Stimulated activated CD8-positive, alpha-beta memory T cell treated with anti-CD3 and anti-CD28 coated beads, Interleukin-2, amount 100 ng/mL, for 48 hours (primary cell): ENCODE measurements around the gene FNDC3B.

Experiments
- DNase-seq, 2 donors: peaks; one replicate each; pipeline ENCODE4 v3.0.0-alpha.2; 2020; ENCODE audit warnings: low read depth in 2 of 2

Gene FNDC3B

DNA sequence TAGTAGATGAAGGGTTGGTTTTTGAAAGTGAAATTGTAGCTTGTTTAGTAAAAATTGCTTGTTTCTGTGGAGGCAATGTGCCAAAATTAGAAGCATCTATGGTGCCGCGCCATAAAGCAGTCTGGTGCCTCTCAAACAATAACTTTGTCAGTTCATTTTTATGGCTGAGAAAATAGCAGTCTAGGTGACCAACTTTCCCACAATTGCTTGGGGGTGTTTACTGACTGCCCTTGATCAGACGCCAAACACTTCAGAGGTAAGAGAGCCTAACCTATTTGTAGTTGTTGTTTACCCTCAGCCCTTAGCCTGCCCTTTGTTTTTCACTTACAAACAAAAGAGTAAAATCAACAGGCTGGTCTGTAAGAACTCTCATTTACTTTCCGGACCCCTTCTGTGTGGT is 174.5 kb downstream of the FNDC3B start:
- no peak for DNase-seq

DNA sequence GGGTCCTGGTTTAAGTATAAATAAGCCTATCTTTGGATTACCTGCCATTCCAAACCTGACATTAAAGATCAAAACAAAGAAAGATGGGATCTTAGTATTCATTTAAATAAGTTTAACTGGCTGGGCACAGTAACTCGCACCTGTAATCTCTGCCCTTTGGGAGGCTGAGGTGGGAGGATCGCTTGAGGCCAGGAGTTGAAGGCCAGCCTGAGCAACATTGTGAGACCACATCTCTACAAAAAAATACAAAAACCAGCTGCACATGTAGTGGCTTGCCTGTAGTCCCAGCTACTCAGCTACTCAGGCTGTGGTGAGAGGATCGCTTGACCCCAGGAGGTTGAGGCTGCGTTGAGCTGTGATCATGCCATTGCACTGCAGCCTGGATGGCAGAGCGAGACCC is 176.9 kb downstream of the FNDC3B start:
- DNase-seq: no peak

DNA sequence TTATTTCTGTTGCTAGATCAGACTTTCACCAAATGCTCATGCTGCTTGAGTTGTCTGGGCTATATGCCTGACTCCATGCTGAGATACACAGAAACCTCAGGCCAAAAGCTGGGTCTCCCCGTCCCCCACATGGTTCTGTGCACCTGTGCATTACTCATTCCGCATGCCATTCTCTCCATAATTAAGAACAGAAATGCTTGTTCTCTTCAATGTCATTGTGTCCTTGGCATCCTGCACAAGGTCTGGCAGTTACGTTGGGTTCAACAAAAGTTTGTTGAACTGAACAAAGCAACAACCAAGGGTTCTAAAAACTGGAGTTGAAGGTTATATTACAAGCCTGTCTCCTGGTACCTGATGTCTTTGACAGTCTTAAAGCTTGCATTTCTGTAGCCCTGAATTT is 177.5 kb downstream of the FNDC3B start:
- DNase-seq: no peak

DNA sequence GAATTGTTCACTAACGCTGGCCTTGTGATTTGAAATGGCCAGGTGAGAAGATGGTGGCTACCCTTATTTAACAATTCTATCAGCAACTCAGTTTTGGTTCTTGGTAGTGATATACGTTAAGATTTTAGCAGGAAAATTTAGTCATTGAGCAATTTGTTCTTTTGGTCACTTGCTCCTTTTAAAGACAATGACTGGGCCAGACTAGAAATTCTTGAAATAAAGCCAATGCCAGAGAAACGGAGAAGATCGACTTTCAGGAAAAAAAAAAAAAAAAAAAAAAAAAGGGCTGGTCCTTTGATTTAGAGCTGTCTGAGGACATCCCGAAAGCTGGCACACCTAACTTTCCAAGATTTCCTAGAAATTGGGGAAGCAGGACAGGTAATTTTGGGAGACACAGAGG is 178.5 kb downstream of the FNDC3B start:
- no peak for DNase-seq

DNA sequence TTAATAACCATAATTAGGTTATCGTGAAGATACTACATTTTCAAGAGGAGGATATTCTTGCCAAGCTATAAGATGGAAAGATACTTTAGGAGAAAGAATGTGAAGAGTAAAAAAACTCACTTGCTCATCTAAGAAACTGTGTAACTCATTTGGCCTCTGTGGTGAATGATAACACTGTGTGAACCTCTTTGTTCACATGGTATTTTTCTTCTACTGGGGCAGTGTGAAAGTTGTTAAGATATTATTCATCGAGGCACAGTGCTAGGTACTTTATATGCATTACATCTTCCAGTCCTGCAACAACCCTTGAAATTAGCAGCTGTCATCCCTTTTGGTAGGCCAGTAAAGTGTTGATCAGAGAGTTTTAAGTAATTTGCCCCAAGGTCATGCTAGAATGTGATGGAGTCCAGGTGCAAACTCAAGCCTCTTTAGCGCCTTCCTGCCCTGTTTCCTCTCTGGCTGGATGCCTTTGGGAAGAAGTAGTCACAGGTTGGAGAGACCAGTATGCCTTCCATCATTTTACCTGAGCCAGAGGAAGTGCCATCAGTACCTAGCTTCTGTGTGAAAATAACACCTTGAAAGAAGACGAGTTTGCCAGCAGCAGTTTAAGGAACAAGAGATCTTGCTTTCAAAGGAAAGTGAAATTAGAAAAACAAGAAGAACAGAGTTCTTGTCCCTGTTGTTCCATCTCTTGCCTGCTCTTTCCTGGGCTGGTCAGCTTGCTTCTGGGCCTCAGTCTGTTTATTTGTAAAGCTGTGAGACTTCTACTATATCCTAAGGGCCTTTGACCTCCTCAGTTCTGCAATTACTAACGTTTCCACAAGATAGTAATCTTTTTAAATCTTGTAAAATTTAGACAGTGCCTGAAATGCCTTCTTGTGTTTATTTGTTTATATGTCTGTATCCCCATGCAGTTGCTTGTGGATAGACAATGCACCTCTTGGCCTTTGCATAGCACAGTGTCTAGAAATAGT is 179.3 kb downstream of the FNDC3B start:
- DNase-seq: no peak

DNA sequence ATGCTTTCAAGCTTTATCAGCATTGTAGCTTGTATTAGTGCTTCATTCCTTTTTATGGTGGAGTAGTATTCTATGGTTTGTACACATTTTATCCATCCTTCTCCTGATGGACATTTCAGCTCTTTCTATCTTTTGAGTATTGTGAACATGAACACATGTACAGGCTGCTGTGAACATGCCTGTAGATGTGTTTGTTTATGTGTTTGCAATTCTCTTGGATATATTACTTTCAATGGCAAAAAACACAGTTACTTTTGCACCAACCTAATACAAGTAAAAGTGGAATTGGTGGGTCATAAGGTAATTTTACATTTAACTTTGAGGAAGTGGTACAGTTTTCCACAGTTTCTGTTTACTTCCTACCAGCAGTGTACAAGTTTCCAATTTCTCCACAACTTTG is 180.4 kb downstream of the FNDC3B start:
- no peak for DNase-seq

DNA sequence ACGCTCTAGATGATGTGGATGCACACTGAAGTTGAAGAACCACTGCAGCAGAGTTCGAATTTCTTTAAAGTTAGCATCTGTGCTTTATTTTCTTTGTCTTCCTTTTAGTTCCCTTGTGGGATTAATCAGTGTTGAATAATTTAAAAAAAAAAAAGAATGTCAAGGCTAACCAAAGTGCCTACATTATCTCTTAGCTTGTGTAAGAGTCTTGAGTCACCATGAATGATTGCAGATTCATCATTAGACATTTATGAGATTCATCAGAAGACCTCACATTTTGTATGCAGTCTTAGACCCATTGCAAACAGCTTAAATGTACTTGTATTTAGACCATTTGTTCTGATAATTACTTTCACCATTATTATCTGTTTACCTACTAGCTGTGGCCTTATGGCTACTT is 182.2 kb downstream of the FNDC3B start:
- DNase-seq: no peak

DNA sequence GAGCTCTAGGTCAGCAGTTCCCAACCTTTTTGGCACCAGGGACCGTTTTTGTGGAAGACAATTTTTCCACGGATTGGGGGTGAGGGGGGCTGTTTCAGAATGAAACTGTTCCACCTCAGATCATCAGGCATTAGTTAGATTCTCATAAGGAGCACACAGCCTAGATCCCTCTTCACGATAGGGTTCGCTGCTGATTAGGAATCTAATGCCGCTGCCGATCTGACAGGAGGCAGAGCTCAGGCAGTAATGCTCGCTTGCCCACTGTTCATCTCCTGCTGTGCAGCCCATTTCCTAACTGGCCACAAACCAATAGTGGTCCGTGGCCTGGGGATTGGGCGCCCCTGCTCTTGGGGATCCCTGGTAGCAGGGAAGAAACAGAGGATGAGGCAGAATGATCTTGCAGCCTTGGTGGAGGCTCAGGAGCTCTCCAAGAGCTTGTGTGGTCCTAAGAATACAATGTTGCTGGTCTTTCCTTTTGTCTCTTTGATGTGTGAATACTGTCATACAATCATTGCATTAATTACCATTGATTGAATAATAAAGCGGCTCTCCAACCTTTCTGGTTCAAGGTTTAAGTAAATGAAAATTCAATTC is 183.2 kb downstream of the FNDC3B start:
- DNase-seq: no peak

DNA sequence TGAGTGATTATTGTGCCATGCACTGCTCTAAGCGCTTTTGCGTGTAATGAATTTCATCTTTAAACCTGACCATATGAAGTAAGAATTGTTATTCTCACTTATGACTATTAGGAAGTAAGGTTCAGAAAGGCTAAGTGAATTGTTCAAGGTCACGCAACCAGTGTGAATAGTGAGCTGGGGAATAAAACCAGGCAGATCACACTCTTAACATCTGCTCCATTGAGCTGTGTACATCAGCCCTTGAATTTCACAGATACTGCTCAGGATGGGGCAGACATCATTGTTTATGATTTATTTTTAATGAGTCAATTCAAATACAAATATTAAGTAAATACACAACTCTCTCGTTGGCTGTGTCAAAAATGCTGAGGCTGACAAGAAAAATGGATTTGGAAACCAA is 184.5 kb downstream of the FNDC3B start:
- DNase-seq: no peak

DNA sequence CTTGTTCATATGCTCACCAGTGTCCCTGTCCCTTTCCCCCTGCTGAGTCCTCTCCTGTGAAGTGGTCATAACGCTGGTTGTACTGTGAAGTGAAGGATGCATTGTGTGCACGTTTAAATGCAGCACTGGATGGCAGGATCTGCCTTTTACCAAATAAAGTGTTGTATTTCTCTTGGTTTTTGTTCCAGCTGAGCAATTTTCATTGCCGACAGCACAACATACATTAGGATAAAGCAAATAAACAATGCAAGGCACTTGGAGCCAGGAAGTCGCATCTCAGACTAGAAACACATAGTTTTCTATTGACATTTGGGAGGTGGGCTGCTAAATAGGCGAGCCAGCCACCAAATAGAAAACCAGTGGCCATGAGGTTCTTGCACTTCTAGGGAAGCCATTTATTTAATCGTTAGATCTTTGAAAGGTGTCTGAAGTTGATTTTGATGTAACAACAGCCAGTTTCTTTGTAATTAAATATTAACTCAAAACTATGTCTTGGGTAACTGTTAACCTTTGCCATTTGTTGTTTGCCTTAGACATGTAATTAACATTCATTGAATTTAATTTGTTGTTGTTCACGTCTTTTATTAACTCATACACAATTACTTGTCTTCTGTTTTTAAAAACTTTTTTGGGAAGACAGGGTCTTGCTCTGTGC is 185.3 kb downstream of the FNDC3B start:
- no peak for DNase-seq

DNA sequence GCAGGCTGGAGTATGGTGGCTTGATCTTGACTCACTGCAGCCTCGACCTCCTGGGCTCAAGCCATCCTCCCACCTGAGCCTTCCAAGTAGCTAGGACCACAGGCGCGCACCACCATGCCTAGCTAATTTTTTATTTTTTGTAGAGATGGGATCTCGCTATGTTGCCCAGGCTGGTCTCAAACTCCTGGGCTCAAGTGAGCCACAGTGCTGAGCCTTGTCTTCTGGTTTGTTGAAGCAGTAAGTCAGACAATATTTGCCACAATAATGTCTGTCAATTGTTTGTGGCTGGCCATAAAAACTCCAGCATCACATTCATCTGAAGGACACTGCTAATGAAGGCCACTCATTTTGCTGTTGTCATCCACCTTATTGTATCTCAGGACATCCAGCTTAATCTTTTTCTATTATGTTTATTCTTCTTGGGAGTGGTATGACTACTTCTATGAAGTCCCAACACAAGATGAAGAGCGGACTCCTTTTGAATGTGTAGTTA is 185.9 kb downstream of the FNDC3B start:
- no peak for DNase-seq

DNA sequence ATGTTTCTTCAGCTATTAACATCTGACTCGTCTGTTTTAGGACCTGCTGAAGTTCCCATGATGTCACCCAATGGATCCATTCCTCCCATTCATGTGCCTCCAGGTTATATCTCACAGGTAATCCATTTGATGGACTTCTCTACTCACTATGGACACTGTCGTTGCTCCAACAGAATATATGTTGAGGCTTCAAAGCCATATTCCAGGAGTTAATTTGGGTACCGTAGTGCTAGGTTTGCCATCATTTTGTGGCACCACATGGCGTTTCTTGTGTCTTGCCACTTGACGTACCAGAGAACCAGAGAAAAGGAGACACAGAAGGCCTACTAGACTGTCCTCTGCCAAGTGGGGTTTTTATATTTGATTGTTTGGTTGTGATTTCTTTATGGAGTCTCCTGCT is 187.5 kb downstream of the FNDC3B start:
- no peak for DNase-seq

DNA sequence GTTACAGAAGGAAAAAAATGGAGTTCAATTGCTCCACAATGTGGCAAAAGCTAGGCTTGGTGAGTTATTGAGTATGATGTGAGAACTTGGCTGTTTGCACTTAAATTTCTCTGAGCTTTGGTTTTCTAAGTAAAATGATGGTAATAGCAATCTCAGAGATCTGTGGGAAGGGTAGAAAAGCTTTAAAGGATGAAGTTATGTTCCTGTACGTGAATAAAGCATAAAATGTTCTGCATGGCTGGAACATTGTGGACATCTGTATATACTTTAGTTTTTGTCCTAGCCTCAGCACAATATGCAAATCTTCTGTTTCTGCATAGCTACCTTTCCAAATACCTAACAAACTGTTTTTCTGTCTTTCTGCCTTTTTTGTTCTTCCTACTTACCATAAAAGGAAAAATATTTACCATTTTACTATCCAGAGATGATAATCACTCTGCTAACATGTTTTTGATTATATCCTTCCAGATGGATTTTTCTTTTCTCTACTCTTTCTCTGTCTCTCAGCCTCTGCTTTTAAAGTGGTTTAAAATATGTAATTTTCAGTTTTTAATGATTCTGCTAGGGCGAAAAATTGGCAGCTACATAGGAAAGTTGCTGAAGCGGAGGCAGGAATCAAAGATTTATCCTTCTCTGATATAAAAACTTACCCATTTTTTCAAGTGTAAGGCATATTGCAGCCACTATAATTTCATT is 188.1 kb downstream of the FNDC3B start:
- DNase-seq: no peak

DNA sequence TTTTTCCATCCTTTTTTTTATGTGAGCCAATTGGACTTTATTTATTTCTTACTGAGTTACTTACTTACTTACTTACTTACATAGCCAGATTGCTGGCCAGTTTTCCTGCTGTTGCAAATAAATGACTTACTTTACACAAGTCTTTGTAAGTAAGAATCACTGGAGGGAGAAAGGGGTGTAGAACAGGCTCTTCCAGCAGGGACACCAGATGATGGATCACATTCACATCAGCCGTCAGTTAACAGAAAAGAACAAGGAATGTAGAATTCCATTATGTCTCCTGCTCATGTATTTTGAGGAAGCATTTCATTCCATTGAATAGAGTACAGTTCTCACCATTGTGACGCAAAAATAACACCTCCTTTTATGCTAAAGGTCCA is 188.6 kb downstream of the FNDC3B start:
- no peak for DNase-seq

DNA sequence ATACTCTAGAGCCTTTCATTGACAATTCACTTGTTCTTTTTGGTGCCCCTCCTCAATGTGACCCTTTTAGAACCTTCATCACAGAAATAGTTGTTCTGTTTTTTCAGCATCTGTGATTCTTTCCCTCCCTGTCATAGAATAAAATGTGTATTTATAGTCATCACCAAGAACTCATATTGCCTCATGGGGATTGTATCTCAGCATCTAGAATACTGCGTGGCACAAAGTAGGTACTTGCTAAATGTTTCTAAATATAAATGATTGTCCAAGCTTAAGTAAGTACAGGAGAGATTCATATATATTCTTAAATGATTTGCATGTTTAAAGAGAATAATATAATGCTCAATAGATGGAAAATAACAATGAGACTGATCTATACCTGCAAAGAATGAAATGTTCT is 190.1 kb downstream of the FNDC3B start:
- DNase-seq: no peak

DNA sequence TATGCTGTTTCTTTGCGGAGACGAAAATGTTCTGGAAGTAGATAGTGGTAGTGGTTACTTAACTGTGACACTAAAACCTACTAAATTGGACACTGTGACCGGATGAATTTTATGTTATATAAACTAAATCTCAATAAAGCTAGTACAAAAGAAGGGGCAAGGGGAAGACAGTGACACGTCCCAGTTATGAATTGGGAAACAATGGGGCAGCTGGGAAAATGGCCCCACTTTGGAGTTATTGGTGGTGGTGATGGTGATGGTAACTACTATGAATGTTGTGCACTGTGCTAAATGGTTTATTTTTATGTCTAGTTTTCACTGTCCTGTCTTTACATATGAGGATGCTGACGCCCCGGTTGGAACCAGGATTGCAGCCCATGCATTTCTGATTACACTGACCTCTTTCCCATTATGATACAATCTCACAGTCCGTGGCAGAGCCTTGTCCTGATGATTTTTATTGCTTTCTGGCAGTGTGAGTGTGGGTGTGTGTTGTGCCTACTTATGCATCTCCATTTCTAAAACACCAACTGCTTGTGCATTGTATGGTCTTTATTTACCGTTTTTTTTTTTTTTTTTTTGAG is 192.0 kb downstream of the FNDC3B start:
- no peak for DNase-seq

DNA sequence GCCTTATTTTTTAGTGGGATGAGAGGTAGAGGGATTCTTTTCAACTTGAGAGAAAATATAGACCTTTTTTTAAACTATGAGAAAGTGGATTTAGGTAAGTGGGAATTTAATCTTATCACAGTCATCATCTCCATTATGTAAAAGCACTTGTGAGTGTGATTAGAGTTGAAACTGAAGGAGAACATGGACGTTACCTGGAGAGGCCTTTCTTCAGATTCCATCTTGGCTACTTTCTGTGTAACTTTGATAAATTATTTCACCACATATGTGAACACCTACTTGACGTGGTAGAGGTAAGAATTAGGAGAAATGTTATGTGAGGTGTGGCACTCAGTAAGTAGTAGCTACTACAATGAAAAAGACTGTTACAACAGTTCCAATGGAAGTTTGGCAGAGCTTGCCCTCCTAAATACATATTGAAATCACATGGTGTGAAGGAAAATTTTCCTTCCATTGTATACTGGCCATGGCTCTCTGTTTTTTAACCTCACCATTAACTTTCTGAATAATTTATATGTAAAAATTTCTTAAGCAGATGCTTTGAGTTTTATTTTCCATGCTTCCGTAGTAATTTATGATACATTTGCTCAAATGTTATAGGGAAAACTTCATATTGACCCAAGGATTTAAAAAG is 193.3 kb downstream of the FNDC3B start:
- DNase-seq: no peak

DNA sequence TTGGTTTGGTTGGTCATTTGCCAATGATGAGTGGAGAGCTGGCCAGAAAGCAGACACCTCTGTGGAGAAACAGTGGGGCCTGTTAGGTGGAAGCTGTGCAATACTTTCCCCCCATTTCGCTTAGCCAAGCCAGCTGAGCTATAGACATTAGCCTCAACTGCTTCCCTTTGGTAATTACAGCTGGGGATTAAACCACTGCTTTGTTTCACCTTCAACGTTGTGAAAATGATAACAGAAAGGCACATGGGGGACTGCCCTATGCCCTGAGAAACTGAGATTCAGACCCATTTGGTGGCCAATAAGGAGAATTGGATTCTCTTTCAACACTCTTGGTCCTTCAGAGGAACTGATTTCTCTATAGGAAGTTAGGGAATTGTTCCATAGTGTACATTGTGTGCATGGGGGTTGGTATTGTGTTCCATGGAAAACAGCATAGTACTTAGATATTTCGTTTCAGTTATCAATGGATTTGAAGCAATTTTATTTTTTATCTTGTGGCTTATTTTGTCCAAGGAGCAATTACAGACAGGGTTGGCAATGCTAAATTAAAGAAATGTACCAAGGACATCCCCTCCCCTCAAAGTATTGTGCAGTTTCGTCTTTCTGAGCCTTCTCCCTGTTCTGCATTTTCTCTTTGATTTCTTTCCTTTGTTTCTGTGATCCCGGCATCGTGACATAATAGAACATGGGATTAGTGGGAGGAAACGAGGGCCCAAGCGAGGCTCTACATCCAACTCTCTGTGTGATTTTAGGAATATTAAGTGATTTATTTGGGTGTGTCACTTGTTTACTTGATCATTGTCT is 194.3 kb downstream of the FNDC3B start:
- no peak for DNase-seq

DNA sequence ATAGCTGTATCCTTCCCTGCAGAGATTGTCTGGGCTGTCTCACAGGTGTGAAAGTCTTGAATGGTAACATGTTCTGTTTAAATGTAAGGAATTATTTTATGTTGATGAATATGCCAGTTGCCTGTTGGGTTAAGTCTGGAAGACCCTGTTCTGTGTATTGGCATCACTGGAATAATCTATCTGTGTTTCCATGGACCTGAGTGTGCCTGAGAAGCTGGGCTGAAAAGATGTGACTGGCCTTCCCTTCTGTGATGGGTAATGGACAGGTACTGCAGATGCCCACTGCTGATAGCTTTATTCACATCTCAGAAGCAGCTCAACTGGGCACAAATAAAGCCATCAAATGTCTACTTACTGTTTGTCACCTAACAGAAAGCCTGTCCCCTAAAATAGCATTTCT is 196.3 kb downstream of the FNDC3B start:
- DNase-seq: no peak
